Omental fat pad (tissue), 4 donors: Measurements from ENCODE around the gene METTL16. TPM values are rescaled to one million over a fixed set of nuclear protein-coding genes. Genes with fewer than 3 reads are reported as not detected.

Source experiments
- ATAC-seq: fragments of 150-250 bp; one replicate; pipeline ENCODE4 v1.9.1; 2016; ENCODE audit warnings: mild to moderate bottlenecking, moderate library complexity; ENCODE audit not compliant: low FRiP score
- DNase-seq: peaks from one replicate; pipeline ENCODE4 v3.0.0-alpha.2; 2019; ENCODE audit warnings: low spot score
- total RNA-seq, 4 donors: library from RNA; depleted of rRNA; stranded (reverse); fragments of >200 nt; gene quantifications; one replicate each; pipeline ENCODE4 v1.1.0, GENCODE V29; 2016
- TF ChIP-seq, protein P1 (sequence below), 3 donors: fragments of 450-650 bp; IDR thresholded peaks; one replicate each; pipeline ENCODE4 v1.5.1; 2016 to 2017; ENCODE audit warnings: antibody characterized with exemption in 3 of 3, mild to moderate bottlenecking in 3 of 3, moderate library complexity in 2 of 3

Gene METTL16
- total RNA-seq, 4 donors from 2014 or later = 12.6 to 45.1 (median 19.1) TPM

DNA sequence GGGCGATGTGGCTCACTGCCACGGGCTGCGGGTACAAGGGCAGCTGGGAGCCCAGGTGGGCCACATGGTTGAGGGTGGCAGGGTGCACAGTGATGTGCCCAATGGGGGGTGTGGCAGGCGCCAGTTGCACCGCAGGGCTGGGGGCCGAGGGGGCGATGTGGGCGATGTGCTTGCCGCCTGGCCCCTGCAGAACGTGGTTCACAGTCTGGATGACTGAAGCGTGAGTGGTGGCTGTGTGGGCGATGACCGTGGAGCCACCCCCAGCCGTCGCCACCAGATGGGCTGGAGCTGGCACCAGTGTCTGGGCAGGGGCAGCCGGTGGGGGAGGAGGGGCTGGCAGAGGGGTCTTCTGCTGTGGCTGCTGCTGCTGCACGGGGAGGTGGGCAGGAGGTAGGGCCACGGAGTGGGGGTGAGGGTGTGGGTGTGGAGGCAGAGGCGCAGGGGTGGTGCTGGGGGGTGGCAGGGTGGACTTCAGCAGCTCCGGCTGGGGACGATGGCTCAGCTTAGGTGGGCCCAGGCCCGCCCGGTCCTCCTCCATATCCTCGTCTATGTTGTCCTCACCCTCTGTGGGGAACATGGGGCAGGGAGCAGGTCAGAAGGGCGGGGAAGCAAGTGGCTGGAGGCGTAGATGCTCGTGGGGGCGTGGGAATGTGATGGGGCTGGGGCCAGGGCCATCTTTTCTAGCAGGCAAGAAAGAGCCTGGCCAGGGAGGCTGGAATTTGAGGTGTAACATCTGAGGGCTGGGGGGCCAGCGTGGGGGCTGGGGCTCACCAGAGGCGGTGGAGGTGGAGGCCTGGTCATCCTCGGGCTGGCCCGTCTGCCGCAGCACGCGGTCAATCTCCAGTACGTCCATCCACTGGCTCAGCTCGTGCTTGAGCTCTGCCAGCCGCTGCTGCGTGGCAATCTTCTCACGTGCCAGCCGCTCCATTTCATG, 124.3 kb downstream of the METTL16 start:
- no peak for ATAC-seq
- TF ChIP-seq, protein P1, sequence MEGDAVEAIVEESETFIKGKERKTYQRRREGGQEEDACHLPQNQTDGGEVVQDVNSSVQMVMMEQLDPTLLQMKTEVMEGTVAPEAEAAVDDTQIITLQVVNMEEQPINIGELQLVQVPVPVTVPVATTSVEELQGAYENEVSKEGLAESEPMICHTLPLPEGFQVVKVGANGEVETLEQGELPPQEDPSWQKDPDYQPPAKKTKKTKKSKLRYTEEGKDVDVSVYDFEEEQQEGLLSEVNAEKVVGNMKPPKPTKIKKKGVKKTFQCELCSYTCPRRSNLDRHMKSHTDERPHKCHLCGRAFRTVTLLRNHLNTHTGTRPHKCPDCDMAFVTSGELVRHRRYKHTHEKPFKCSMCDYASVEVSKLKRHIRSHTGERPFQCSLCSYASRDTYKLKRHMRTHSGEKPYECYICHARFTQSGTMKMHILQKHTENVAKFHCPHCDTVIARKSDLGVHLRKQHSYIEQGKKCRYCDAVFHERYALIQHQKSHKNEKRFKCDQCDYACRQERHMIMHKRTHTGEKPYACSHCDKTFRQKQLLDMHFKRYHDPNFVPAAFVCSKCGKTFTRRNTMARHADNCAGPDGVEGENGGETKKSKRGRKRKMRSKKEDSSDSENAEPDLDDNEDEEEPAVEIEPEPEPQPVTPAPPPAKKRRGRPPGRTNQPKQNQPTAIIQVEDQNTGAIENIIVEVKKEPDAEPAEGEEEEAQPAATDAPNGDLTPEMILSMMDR (IDR thresholded peaks at IDR 0.05) = no peak
- DNase-seq = no peak

DNA sequence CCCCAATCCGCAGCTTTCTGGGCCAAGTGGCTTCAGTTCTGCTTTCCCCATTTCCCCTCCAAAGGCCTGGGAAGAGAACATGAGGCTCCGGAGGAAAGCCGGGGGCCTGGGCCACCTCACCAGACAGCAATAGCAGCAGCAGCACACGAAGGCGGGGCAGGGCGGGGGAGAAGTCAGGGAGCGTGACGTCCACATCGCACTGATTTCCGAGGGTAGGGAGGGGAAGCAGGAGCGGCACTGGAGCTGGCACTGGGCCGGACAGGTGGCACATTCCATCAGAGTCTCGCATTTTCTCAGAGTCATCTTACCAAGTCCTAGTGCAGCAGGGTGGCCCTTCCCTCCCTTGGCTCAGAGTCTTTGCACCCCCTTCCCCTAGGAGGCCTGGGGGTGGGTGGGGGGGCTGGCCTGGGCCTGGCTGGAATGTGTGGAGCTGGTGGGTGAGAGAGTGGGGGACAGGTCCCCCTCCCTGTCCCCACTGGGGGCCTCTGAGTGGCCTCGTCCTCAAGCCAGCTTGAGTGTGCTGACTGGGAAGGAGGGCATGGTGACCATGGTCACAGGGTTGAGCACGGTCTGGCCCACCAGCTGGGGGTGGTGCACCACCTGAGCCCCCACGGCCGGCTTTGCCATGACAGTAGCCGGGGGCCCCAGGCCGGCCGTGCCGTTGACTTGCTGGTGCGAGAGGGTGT, 125.1 kb downstream of the METTL16 start:
- TF ChIP-seq, protein P1 (IDR thresholded peaks at IDR 0.05) = no peak
- DNase-seq (no peak), ATAC-seq (no peak)

DNA sequence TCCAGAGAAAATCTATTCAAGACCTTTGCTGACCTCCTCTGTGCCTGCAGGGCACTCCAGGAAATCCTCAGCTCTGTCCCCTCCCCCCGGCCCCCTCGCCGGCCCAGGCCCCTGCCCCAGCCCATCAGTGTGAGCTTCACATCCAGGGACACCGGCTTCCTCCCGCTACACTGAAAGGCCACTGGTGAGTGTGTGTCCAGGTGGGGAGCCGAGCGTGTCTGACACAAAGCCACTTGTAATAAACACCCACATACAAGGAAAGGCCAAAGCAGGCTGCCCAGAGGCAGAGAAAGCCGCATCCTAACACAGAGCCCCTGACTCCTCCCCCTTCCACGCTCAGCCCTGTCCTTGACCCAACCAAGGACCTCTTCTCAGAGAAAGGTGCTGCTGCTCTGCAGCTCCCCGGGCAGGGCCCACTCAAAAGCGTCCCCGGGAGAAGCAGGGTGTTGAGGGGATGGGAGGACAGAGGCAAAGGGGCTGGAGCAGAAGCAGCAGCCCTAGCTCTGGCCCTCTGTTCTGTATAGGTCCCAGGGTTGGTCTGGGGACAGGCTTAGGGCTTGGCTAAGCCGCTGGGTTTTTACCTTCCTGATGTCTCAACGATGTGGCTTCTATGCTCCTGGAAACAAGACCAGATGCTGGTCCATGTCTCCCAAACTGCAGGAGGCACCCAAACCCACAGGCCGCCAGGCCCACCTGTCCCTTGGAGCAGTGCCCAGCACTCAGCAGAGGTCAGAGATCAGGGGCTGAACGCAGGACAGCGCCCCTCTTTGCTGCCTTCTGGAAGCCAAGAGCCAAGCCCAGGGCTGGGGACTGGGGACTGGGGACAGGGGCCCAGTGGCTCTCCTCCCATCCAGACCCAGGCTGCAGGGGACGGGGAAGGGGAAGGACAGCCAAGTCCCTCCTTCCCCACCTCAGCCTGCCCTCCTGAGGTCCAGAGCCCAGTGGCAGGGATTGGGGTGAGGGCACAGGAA, 126.2 kb downstream of the METTL16 start:
- TF ChIP-seq, protein P1 (IDR thresholded peaks at IDR 0.05) = no peak
- DNase-seq (no peak), ATAC-seq (no peak)

DNA sequence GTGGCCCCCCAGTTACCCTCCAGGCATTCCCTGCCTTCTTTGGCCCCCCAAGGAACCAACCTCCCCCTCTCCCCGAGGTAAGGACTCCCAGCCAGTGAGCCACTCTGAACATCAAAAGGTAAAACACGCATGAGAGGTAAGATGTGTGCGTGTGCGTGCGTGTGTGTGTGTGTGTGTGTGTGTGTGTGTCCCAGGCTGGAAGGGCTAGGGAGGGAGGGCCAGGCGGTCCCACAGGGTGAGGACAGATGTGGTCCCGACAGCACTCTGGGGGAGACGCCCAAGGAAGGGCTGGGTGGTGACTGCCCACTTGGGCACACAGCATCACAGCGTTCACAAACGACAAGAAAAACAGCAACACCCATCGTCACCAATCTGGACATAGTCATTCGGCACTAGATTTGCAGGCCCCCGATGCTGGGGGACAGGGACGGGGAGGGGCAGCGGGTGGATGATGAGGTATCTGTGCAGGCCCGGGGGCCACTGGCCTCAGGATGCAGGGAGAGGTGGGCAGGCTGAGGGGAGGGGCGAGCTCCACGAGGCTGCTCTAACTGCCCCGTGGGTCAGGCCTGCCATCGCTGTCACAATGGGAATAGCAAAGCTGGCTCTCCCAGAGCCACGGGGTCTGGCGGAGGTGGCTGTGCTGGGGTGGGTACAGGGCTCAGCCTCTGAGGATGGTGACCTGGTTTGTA, 127.1 kb downstream of the METTL16 start:
- no peak for ATAC-seq
- TF ChIP-seq, protein P1 (IDR thresholded peaks at IDR 0.05) = no peak
- no peak for DNase-seq

DNA sequence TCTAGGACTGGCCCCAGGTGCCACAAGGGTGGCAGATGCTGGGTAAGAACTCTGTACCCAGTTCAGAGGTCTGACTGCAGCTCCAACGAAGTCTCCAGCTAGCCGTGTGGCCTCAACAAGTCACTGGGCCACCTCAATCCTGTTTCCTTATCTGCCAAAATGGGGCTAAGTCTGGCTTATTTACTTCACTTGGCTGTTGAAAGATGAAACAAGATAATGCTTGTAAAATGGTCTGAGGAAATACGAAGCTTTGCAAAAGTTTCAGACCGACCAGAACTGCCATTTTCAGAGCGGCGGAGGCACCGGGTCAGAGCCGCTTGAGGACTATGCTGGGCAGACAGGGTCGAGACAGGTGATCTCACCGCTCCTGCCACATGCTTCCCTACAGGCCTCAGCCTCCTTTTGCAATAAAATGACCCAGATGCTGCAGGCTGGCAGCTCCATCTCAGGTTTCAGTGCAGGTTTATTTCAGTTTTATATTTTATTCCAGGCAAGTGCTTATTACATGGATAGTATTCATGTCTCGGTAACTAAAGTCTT, 128.0 kb downstream of the METTL16 start:
- TF ChIP-seq, protein P1 (IDR thresholded peaks at IDR 0.05) = no peak
- ATAC-seq (no peak), DNase-seq (no peak)
